CD4-positive, alpha-beta T cell treated with Interleukin-6 at 100 ng/mL for 8 hours (primary cell): Measurements from ENCODE around the gene NUDT17.

ENCODE experiments used
- DNase-seq: peaks from one replicate; pipeline ENCODE4 v3.0.0-alpha.2; 2020; ENCODE audit warnings: mixed read lengths, low spot score

The NUDT17 gene

GRCh38 chr1:145891143-145891542 lies 45.7 kb downstream of the NUDT17 start:
- DNase-seq = no peak

GRCh38 chr1:145891587-145892485 lies 46.4 kb downstream of the NUDT17 start:
- DNase-seq = peak; percentile 22

- DNase-seq = no peak
These were observed 47.2 kb downstream of the NUDT17 start for GRCh38 chr1:145892486-145893087.

DNA sequence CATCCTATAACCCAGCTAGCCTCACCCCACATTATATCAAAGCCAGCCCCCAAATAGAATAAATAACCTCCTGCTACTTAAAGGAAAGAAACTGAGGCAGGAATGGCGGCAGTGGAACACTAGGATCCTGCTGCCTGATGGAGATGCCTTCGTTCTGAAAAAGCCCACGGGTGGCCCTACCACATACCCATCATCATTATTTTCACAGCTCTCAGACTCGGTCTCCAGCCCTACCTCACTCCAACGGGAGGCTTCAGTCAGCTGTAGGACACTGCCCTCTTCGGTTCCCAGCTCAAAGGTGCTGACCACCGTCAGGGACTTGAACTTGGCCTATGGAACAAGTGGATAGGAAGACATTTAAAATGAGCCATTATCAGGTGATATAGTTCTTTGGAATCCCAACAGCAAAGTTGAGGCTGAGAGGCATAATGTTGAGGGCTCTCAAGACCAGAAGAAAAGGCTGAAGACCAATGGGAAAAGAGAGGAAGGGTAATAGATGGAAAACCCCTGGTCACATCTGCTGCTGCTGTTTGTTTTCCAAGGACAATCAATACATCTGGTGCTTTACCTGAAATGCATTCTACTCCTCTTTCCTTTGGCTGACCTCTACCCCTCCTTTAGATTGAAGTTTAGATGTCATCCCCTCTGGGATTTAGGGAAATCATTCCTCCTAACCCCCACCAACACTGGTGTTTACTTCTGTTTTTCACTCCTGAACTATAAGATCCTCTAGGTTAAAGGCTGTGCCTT lies 48.1 kb downstream of the NUDT17 start:
- DNase-seq = no peak

- no peak for DNase-seq
These were observed 50.0 kb downstream of the NUDT17 start for GRCh38 chr1:145895471-145895870.

- no peak for DNase-seq
These were observed 52.5 kb downstream of the NUDT17 start for GRCh38 chr1:145897969-145898368.
